ENCODE results near the gene RGS2. TPM values are rescaled to one million over a fixed set of nuclear protein-coding genes. Genes with fewer than 3 reads are reported as not detected.

Gene RGS2
- polyA plus RNA-seq, 1 experiment, result 80.3 TPM

DNA sequence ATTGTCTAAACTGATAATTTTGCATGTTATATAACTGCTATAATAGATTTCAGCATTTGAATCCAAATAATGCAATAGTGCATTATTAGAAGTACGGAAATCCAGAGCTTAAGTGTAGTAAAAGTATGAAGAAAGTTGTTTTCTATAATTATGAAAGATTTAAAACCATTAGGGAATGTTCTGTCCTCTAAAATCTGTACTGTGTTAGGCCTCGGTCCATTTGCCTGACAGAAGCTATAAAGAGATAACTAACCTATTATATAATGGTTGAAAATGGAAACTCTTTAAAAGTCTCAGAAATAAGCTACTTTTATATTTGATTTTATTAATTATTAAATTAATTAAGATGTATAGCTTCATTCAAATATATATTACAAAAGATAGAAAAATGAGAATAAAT, 16.2 kb upstream of the RGS2 start:
- DNase-seq (ENCODE audit: low read depth, low spot score), result no peak
- ChIA-PET CTCF (no interaction called here), POLR2A (no interaction called here)
- Histone ChIP-seq H3K27me3 (ENCODE audit: control insufficient read depth, insufficient read depth, low read length) (no peaks in the 10 kb centered on the region), H3K4me3 (ENCODE audit: low read depth, low read length) (no peak overlapping the region), H3K9me3 (ENCODE audit: control insufficient read depth, insufficient read depth, low read length) (no peaks in the 10 kb centered on the region), H3K27ac (ENCODE audit: low read depth, low read length) (no peak overlapping the region)
- TF ChIP-seq, protein P1, sequence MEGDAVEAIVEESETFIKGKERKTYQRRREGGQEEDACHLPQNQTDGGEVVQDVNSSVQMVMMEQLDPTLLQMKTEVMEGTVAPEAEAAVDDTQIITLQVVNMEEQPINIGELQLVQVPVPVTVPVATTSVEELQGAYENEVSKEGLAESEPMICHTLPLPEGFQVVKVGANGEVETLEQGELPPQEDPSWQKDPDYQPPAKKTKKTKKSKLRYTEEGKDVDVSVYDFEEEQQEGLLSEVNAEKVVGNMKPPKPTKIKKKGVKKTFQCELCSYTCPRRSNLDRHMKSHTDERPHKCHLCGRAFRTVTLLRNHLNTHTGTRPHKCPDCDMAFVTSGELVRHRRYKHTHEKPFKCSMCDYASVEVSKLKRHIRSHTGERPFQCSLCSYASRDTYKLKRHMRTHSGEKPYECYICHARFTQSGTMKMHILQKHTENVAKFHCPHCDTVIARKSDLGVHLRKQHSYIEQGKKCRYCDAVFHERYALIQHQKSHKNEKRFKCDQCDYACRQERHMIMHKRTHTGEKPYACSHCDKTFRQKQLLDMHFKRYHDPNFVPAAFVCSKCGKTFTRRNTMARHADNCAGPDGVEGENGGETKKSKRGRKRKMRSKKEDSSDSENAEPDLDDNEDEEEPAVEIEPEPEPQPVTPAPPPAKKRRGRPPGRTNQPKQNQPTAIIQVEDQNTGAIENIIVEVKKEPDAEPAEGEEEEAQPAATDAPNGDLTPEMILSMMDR (IDR thresholded peaks at IDR 0.05; ENCODE audit: low read depth, low read length), result no peak

DNA sequence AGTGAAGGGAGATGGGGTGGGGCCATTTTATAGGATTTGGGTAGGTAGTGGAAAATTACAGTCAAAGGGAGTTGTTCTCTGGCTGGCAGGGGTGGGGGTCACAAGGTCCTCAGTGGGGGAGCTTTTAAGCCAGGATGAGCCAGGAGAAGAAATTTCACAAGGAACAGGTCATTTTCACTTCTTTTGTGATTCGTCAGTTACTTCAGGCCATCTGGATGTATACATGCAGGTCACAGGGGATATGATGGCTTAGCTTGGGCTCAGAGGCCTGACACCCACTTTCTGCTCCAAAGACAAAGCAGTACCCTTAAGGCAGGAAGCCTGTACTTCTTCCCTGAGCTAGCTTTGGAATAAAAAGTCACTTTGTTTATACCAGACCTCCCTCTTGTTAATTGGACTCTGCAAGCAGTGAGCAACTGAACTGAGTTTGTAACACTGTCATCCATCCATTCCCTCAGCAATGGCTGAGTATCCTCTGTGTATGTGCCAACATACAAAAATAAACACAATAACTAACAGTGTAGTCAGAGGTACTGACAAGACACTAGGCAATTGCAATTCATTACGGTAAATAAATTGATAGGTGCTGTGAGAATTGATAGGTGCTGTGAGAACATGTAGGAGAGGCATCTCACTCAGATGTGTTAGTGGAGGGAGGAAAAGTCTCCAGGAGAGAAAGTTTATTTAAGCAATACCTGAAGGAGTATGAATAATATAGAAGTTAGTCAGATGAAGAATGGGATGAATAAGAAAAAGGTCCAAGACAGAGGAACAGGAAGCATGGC, 14.7 kb upstream of the RGS2 start:
- TF ChIP-seq, protein P1 (IDR thresholded peaks at IDR 0.05; ENCODE audit: low read depth, low read length), result no peak
- DNase-seq (ENCODE audit: low read depth, low spot score), result no peak
- Histone ChIP-seq H3K4me3 (ENCODE audit: low read depth, low read length) (no peak overlapping the region), H3K9me3 (ENCODE audit: control insufficient read depth, insufficient read depth, low read length) (no peaks in the 10 kb centered on the region), H3K27me3 (ENCODE audit: control insufficient read depth, insufficient read depth, low read length) (no peaks in the 10 kb centered on the region), H3K27ac (ENCODE audit: low read depth, low read length) (no peak overlapping the region)
- CTCF ChIA-PET, result interaction anchor here (0.8 kb wide), 1 partner anchor 316 kb away, joined by 4 read pairs; no protein-coding TSS in a partner anchor
- POLR2A ChIA-PET, result interaction anchor here (1.0 kb wide), 1 partner anchor 94 kb away, joined by 3 read pairs; no protein-coding TSS in a partner anchor

DNA sequence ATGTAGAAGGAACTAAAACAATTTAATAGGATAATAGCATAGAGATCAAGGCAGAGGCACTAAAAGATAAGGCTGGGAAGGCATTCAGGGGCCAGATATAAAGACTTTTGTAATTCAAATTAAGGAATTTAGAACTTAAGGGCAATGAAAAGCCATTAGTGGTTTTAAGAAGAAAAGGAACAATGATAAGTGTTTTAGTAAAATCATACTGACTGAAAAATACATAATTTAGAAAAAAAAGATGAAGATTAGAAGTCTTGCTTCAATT, 14.1 kb upstream of the RGS2 start:
- DNase-seq (ENCODE audit: low read depth, low spot score), result no peak
- CTCF ChIA-PET, result no interaction called here
- no peak overlapping the region for H3K4me3 ChIP-seq (ENCODE audit: low read depth, low read length)
- POLR2A ChIA-PET, result no interaction called here
- TF ChIP-seq, protein P1 (IDR thresholded peaks at IDR 0.05; ENCODE audit: low read depth, low read length), result no peak
- H3K27me3 ChIP-seq (ENCODE audit: control insufficient read depth, insufficient read depth, low read length), result no peaks in the 10 kb centered on the region
- H3K27ac ChIP-seq (ENCODE audit: low read depth, low read length), result no peak overlapping the region
- H3K9me3 ChIP-seq (ENCODE audit: control insufficient read depth, insufficient read depth, low read length), result no peaks in the 10 kb centered on the region

DNA sequence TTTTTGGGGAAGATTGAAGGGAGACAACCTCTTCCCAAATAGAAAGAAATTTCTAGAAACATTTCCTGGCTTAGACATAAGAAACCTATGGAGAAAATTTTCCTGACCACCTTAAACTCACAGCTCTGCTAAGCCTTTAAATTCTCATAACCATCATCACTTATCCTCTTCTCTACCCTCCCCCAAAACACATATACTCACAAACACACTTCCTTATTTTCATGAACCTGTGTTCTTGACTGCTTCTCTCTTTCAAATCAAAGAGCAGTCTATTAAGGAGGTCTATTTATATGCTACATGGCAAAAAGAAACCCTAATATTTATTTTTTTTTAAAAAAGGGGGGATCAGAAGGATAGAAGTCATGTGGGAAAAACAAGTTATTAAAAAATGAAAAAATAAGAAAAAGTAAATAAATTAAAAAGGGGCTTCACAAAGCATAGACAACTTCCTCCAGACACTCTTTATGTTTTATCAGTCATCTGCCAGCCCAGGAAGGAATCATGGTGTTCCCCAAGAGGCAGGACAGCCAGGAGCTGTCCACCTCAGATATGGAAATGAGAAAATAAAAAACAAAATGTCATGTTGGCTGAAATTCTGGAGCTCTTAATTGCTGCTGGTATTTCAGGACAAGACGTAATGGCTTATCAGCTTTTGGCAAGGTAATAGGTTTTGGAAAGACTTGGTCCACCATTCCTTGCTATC, 12.8 kb upstream of the RGS2 start:
- Histone ChIP-seq H3K4me3 (ENCODE audit: low read depth, low read length) (no peak overlapping the region), H3K27me3 (ENCODE audit: control insufficient read depth, insufficient read depth, low read length) (no peaks in the 10 kb centered on the region), H3K9me3 (ENCODE audit: control insufficient read depth, insufficient read depth, low read length) (no peaks in the 10 kb centered on the region), H3K27ac (ENCODE audit: low read depth, low read length) (no peak overlapping the region)
- ChIA-PET CTCF (interaction anchor here (0.6 to 1.6 kb wide), 6 partner anchors 9 to 225 kb away, joined by 3 to 6 read pairs (median 4); no protein-coding TSS in a partner anchor), POLR2A (no interaction called here)
- TF ChIP-seq, protein P1 (IDR thresholded peaks at IDR 0.05; ENCODE audit: low read depth, low read length), result no peak
- no peak for DNase-seq (ENCODE audit: low read depth, low spot score)

DNA sequence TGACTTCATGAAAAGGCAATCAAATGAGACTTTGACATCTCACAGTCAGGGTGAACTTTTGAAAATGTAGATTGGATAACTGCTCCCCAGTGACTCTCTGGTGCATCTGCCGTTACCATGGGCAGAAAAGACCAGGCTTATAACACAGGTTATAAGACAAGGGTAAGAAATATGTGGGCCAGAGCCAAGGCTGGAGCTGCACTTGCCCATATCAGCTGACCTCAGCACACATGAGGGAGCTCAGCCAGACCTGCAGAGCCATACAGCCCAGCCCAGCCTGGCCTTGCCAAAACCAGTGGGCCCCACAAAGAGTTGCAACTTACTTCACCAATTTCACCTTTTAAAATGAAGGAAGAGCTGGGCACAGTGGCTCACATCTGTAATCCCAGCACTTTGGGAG, 11.7 kb upstream of the RGS2 start:
- no peak for DNase-seq (ENCODE audit: low read depth, low spot score)
- TF ChIP-seq, protein P1 (IDR thresholded peaks at IDR 0.05; ENCODE audit: low read depth, low read length), result no peak
- H3K27me3 ChIP-seq (ENCODE audit: control insufficient read depth, insufficient read depth, low read length), result no peaks in the 10 kb centered on the region
- H3K4me3 ChIP-seq (ENCODE audit: low read depth, low read length), result no peak overlapping the region
- H3K9me3 ChIP-seq (ENCODE audit: control insufficient read depth, insufficient read depth, low read length), result no peaks in the 10 kb centered on the region
- ChIA-PET CTCF (interaction anchor here (0.7 to 1.6 kb wide), 3 partner anchors 8 to 222 kb away, joined by 3 to 5 read pairs (median 4); no protein-coding TSS in a partner anchor), POLR2A (no interaction called here)
- no peak overlapping the region for H3K27ac ChIP-seq (ENCODE audit: low read depth, low read length)
